Lower leg skin (tissue), 4 donors: Measurements from ENCODE around the gene MUC20. TPM values are rescaled to one million over a fixed set of nuclear protein-coding genes. Genes with fewer than 3 reads are reported as not detected.
"Not testable (repeated sequence)": the region's sequence is repeated elsewhere in the genome, so short reads cannot be mapped to it uniquely, and the experiment has no call there.

Experiments
- DNase-seq, 2 donors: peaks; one replicate each; pipeline ENCODE4 v3.0.0-alpha.2; 2019; ENCODE audit warnings: low spot score in 2 of 2
- H3K4me3 ChIP-seq: fragments of 200-600 bp; sonication (generic); 2 replicates; pipeline ENCODE4 v1.5.1; 2017; ENCODE audit warnings: mild to moderate bottlenecking, low read depth; ENCODE audit not compliant: poor library complexity, severe bottlenecking
- WGBS, 2 donors: methylation state at CpG; one replicate each; pipeline ENCODE4 v1.1.5; 2018; 5-methylcytosine and 5-hydroxymethylcytosine counted together
- intact Hi-C: fragments of 100-400 bp; cut with DNase I; formaldehyde crosslinking; loops from one replicate; pipeline ENCODE4 v1.15.0; 2023; ENCODE audit warnings: low total_unique reads
- total RNA-seq, 4 donors: library from RNA; depleted of rRNA; stranded (reverse); fragments of >200 nt; gene quantifications; one replicate each; pipeline ENCODE4 v1.1.0, GENCODE V29; 2016

Gene MUC20, protein sequence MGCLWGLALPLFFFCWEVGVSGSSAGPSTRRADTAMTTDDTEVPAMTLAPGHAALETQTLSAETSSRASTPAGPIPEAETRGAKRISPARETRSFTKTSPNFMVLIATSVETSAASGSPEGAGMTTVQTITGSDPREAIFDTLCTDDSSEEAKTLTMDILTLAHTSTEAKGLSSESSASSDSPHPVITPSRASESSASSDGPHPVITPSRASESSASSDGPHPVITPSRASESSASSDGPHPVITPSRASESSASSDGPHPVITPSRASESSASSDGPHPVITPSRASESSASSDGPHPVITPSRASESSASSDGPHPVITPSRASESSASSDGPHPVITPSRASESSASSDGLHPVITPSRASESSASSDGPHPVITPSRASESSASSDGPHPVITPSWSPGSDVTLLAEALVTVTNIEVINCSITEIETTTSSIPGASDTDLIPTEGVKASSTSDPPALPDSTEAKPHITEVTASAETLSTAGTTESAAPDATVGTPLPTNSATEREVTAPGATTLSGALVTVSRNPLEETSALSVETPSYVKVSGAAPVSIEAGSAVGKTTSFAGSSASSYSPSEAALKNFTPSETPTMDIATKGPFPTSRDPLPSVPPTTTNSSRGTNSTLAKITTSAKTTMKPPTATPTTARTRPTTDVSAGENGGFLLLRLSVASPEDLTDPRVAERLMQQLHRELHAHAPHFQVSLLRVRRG
- 10 to 100 TPM in 1 of 4 donors, 1 to 10 TPM in 3; 1.0 to 15.1 (median 5.5) TPM for total RNA-seq

DNA sequence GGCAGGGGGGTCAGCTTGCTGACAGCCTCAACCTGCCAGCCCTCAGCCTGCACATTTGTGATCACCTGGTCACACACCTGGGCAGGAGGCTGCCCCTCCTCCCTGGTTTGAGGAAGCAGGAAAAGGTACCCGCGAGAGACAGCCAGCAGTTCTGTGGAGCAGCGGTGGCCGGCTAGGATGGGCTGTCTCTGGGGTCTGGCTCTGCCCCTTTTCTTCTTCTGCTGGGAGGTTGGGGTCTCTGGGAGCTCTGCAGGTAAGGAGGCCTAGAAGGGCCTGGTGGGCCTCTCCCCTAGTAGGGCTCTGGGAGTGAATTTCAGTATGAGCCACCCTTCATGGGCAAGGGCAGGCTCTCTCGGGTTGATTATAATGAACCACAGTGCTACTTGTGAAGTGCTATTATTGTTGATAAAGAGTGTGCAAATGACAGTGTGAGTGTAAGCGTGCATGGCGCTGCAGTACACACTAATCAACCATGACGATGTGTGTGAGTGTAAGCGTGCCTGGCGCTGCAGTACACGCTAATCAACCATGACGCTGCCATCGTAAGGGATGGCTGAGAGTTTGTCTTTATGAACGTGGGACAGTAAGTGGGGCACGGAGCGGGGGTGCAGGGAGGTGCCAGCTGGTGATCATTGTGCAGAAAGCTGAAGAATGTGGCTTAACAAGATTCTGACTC is at the start of gene MUC20:
MUC20 (plus strand) TSS at position 148 of the 676 bp plus-strand sequence; CDS start at position 178, 30 bp downstream.
- not testable (repeated sequence) for DNase-seq

DNA sequence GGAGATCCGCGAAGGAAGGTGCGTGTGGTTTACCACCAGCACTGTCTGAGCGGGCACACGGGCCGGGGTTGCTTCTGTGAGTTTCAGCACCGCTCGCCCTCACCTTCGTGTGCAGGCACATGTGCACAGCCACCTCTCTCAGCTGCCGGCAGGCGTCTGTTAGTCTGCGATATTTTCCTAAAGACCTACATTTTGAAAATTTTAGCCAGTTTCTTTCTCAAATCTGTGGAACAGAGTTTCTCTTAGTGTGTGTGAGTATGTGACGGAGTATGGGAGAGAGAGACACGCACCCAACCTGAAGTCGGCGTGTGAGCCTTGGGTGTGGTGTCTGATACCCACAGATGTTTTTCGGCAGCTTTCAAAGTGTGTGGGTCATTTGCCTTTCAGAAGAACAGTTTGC is 49.5 kb upstream of the MUC20 start:
- 94% methylated on average over 5 to 17 of the region's 17 CpGs for WGBS, 2 donors
- intact Hi-C loops, result not testable (repeated sequence)

More for the DNA sequence above, at the start of gene MUC20:
- H3K4me3 ChIP-seq, intact Hi-C loops: not testable (repeated sequence)
- WGBS, 2 donors, result 57 to 59% methylated on average over 5 to 15 of the region's 16 CpGs

DNA sequence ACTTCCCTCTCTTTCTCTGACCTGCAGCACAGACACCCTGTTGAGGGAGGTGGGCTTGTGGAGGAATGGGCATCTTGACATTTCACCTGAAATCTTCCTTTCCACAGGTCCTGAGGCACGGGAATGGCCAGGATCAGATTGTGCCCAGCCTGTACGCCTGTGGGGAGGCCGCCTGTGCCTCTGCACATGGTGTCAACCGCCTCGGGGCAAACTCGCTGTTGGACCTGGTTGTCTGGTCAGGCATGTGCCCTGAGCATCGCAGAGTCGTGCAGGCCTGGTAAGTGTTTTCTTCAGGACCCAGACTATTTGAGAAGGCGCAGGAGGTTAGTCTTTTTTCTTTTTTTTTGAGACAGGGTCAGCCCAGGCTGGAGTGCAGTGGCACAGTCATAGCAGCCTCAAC is 47.1 kb upstream of the MUC20 start:
- peak in 1 of 2 donors; percentile 70 for DNase-seq
- H3K4me3 ChIP-seq, intact Hi-C loops: not testable (repeated sequence)
- 68 to 96% methylated on average over 3 to 7 of the region's 9 CpGs for WGBS, 2 donors

More for the DNA sequence above, 49.5 kb upstream of the MUC20 start:
- peak in 1 of 2 donors; percentile 45 for DNase-seq
- not testable (repeated sequence) for H3K4me3 ChIP-seq

DNA sequence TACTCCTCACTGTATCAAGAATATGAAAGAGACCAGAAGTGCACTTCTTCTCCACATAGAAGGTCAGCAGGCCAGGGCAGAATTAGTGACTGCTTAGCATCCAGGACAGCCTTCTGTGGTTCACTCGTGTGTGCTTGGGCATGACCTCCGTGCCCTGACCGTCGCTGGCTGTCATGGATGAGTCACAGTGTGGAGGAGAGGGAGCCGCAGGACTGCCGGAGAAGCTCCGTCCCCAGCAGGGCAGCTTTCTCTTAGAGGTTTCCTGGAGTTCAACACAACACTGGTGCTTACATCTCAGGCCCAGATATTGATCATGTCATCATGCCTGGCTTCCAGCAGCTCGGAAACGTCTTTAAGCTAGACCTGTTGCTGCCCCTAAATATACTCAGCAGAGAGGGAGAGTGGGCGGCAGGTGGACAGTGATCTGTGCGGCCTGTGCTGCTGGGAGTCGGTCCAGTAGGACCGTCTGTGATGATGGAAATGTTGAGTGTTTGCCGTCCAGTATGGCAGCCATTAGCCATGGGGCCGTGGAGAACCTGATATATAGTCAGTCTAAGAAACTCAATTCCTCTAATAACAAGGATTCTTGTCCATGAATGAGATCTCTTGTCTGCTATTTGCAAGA is 42.3 kb upstream of the MUC20 start:
- intact Hi-C loops, H3K4me3 ChIP-seq, DNase-seq: not testable (repeated sequence)
- WGBS, 2 donors, result 87 to 89% methylated on average over 15 of the region's 15 CpGs

GRCh38 chr3:195680690-195681089 is 40.1 kb upstream of the MUC20 start:
- intact Hi-C loops, DNase-seq, H3K4me3 ChIP-seq: not testable (repeated sequence)
- WGBS, 2 donors, result 84 to 92% methylated on average over 6 to 8 of the region's 10 CpGs

DNA sequence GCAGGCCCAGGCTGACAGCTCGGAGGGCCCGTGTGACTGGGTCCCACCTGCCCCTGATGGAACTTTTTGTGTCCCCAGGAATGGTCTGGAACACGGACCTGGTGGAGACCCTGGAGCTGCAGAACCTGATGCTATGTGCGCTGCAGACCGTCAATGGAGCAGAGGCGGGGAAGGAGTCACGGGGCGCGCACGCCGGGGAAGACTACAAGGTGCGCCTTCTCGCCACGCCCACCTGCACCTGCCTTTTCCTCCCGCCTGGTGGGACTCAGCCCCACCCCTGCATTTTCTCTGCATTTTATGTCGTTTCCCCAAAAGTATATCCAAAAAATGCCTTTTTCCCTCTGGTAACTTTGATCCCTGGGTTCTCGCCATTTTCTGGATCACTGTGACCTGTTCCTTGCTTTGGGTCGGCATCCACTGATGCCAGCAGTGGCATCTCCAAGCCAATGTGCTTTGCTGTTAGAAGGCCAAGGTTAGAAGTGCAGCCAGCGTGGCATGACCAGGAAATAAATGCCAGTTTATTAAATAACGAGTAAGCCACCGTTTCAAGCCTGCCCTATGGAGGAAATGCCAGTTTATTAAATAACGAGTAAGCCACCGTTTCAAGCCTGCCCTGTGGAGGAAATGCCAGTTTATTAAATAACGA is 39.2 kb upstream of the MUC20 start:
- DNase-seq, H3K4me3 ChIP-seq, intact Hi-C loops: not testable (repeated sequence)
- 63 to 82% methylated on average over 5 to 6 of the region's 24 CpGs for WGBS, 2 donors

GRCh38 chr3:195682104-195682742 is 38.6 kb upstream of the MUC20 start:
- H3K4me3 ChIP-seq, intact Hi-C loops, DNase-seq: not testable (repeated sequence)
- 67 to 70% methylated on average over 13 of the region's 13 CpGs for WGBS, 2 donors

- WGBS, 2 donors, result 86 to 93% methylated on average over 18 of the region's 18 CpGs
- DNase-seq, H3K4me3 ChIP-seq, intact Hi-C loops: not testable (repeated sequence)
These were observed 36.9 kb upstream of the MUC20 start for GRCh38 chr3:195683722-195684526.

DNA sequence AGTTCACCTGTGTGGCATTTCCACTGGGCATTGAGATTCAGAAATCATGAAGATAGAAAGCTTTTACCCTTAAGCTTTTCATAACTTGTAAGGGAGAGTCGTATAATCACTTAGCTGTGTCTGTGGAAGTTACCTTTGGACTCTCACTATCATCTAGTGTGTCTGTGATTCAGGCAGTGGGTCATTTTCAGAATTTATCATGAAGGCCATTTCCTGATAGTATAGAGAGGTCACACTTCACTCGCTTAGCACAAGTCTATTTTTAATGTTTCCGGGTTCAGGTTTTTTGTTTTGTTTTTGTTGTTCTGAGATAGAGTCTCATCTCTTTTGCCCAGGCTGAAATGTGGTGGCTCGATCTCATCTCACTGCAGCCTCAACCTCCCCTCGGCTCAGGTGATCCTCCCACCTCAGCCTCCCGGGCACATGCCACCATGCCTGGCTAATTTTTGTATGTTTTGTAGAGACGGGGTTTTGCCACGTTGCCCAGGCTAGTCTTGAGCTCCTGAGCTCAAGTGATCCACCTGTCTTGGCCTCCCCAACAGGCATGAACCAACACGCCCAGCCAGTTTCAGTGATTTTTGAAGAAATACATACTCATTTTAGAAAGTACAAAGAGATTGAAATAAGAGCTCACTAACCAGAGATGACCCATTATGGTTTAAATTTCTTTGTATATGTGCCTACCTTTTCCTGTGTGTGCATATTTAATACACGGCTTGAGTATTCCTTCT is 36.1 kb upstream of the MUC20 start:
- DNase-seq, intact Hi-C loops, H3K4me3 ChIP-seq: not testable (repeated sequence)
- 65% methylated on average over 9 to 10 of the region's 10 CpGs for WGBS, 2 donors

- H3K4me3 ChIP-seq, intact Hi-C loops: not testable (repeated sequence)
- 82 to 84% methylated on average over 2 to 7 of the region's 15 CpGs for WGBS, 2 donors
- peak in 1 of 2 donors; percentile 12 for DNase-seq
These were observed 34.1 kb upstream of the MUC20 start for GRCh38 chr3:195686537-195687208.

- intact Hi-C loops, H3K4me3 ChIP-seq: not testable (repeated sequence)
- DNase-seq, result peak in 1 of 2 donors; percentile 11
- 96% methylated on average over 13 to 15 of the region's 15 CpGs for WGBS, 2 donors
These were observed 33.5 kb upstream of the MUC20 start for GRCh38 chr3:195687209-195687760.
